GM12878 (cell line): ENCODE data around the gene SRPK2. TPM values are rescaled to one million over a fixed set of nuclear protein-coding genes. Genes with fewer than 3 reads are reported as not detected.

Experiments
- ATAC-seq: fragments of 200-7000 bp; cut with Tn5 transposase; 3 replicates; pipeline ENCODE4 v1.9.1; 2020; ENCODE audit warnings: mild to moderate bottlenecking, moderate library complexity
- BruUV-seq: library from RNA; stranded (reverse); fragments of 400-500 nt; replicated peaks from 2 replicates; lab custom pipeline; 2021; lab: Mats Ljungman, UMichigan
- CTCF ChIA-PET: fragments of 300-600 bp; sonication (Branson Sonifier 250); formaldehyde crosslinking; extraction: SDS; loops from one replicate; lab custom pipeline; 2021; ENCODE audit warnings: inconsistent platforms; lab: Yijun Ruan, JAX
- POLR2A ChIA-PET: fragments of 350-600 bp; formaldehyde crosslinking; extraction: SDS; loops from one replicate; lab custom pipeline; 2021; ENCODE audit warnings: inconsistent platforms; lab: Charles Lee
- RAD21 ChIA-PET: fragments of 300-600 bp; sonication (Branson Sonifier 250); formaldehyde crosslinking; loops from one replicate; lab custom pipeline; 2023; ENCODE audit warnings: antibody characterized with exemption; ENCODE audit not compliant: unreplicated experiment; lab: Charles Lee
- SMC1A ChIA-PET: fragments of 300-600 bp; sonication (Branson Sonifier 250); formaldehyde crosslinking; loops from one replicate; lab custom pipeline; 2023; ENCODE audit not compliant: unreplicated experiment, uncharacterized antibody; lab: Charles Lee
- DNase-seq: peaks from one replicate; pipeline ENCODE4 v3.0.0-alpha.2; 2011; ENCODE audit warnings: low read depth, low spot score
- FAIRE-seq: peaks from 3 replicates; lab custom pipeline; 2011; peaks lifted over from hg19 to GRCh38; lab: Jason Lieb, UNC
- H2AFZ ChIP-seq: 2 replicates; pipeline ENCODE4 v1.6.0; 2011; ENCODE audit warnings: low read depth, low read length, control low read depth; ENCODE audit not compliant: control insufficient read depth
- H3K27ac ChIP-seq: 2 replicates; pipeline ENCODE4 v1.5.1; 2011; ENCODE audit warnings: control low read depth; ENCODE audit not compliant: control insufficient read depth, insufficient read depth
- H3K27me3 ChIP-seq, 2 experiments: replicated peaks in 1 of 2; 2 replicates each; pipeline versions ENCODE4 v1.6.0 to v1.6.1; 2011; ENCODE audit warnings: low read length in 1 of 2; ENCODE audit not compliant: control insufficient read depth in 2 of 2, insufficient read depth in 2 of 2
- H3K36me3 ChIP-seq, 2 experiments: 2 replicates each; pipeline ENCODE4 v1.5.1; 2011; ENCODE audit warnings: low read length in 1 of 2; ENCODE audit not compliant: control insufficient read depth in 2 of 2, insufficient read depth in 2 of 2
- H3K4me1 ChIP-seq: 2 replicates; pipeline ENCODE4 v1.6.1; 2011; ENCODE audit warnings: mild to moderate bottlenecking, low read length, moderate library complexity, mixed read lengths; ENCODE audit not compliant: control insufficient read depth, insufficient read depth
- H3K4me2 ChIP-seq: 2 replicates; pipeline ENCODE4 v1.6.0; 2011; ENCODE audit warnings: control low read depth; ENCODE audit not compliant: control insufficient read depth, insufficient read depth
- H3K4me3 ChIP-seq: fragments of 200-600 bp; sonication (generic); 2 replicates; pipeline ENCODE4 v1.5.1; 2016
- H3K79me2 ChIP-seq: 2 replicates; pipeline ENCODE4 v1.6.0; 2011; ENCODE audit warnings: low read length; ENCODE audit not compliant: control insufficient read depth, insufficient read depth
- H3K9ac ChIP-seq: 2 replicates; pipeline ENCODE4 v1.8.0; 2011; ENCODE audit warnings: low read length, control low read depth, mixed read lengths; ENCODE audit not compliant: control insufficient read depth, insufficient read depth
- H3K9me3 ChIP-seq: replicated peaks from 3 replicates; pipeline ENCODE4 v1.5.1; 2011; ENCODE audit warnings: mild to moderate bottlenecking, low read length; ENCODE audit not compliant: control insufficient read depth, insufficient read depth
- H4K20me1 ChIP-seq: 2 replicates; pipeline ENCODE4 v1.6.0; 2011; ENCODE audit not compliant: control insufficient read depth, insufficient read depth
- CEBPB ChIP-seq, 2 experiments: fragments of 150-350 bp in 1 of 2; IDR thresholded peaks; 2 replicates each; pipeline ENCODE4 v1.6.1; 2012 to 2014; ENCODE audit warnings: low read depth in 2 of 2, low read length in 2 of 2, borderline replicate concordance in 1 of 2, inconsistent platforms in 1 of 2
- CTCF ChIP-seq, 3 experiments: IDR thresholded peaks in 2 of 3; conservative IDR thresholded peaks in 1 of 3; 2 replicates each; pipeline ENCODE4 v1.5.1; 2011; ENCODE audit warnings: low read depth in 3 of 3, low read length in 3 of 3, mild to moderate bottlenecking in 3 of 3, control low read depth in 2 of 3, moderate library complexity in 2 of 3, inconsistent platforms in 1 of 3, mixed read lengths in 1 of 3; ENCODE audit not compliant: control insufficient read depth in 2 of 3, insufficient read depth in 1 of 3; ENCODE audit errors: extremely low read depth in 1 of 3
- NR2F1 ChIP-seq: fragments of 450-650 bp; conservative IDR thresholded peaks from 2 replicates; pipeline ENCODE4 v1.6.1; 2017; ENCODE audit warnings: mild to moderate bottlenecking
- RBBP5 ChIP-seq: fragments of 200-600 bp; sonication (generic); conservative IDR thresholded peaks from 2 replicates; pipeline ENCODE4 v1.6.1; 2016
- RUNX3 ChIP-seq: IDR thresholded peaks from 2 replicates; pipeline ENCODE4 v1.6.1; 2012; ENCODE audit warnings: low read length, inconsistent platforms
- SMAD5 ChIP-seq: IDR thresholded peaks from 2 replicates; pipeline ENCODE4 v1.6.1; 2016; ENCODE audit warnings: antibody characterized with exemption, low read depth
- USF1 ChIP-seq: IDR thresholded peaks from 2 replicates; pipeline ENCODE4 v1.6.1; 2011; ENCODE audit warnings: borderline replicate concordance, low read depth, mild to moderate bottlenecking, moderate library complexity, mixed read lengths, low read length; ENCODE audit not compliant: insufficient read depth; ENCODE audit errors: extremely low read length
- USF2 ChIP-seq: IDR thresholded peaks from 2 replicates; pipeline ENCODE4 v1.6.1; 2011; ENCODE audit warnings: low read depth, low read length, improper control_type of control experiment, borderline replicate concordance
- WRNIP1 ChIP-seq: IDR thresholded peaks from 2 replicates; pipeline ENCODE4 v1.6.1; 2011; ENCODE audit warnings: low read depth, low read length, improper control_type of control experiment, borderline replicate concordance
- ZNF274 ChIP-seq: IDR thresholded peaks from one replicate; pipeline ENCODE4 v1.8.0; 2011; ENCODE audit not compliant: insufficient read length, insufficient read depth
- WGBS: methylation state at CpG from one replicate; pipeline ENCODE4 v1.1.6; 2016; ENCODE audit warnings: low lambda C conversion rate; ENCODE audit not compliant: insufficient replicate concordance, insufficient coverage; ENCODE audit errors: missing lambda C conversion rate; 5-methylcytosine and 5-hydroxymethylcytosine counted together
- in situ Hi-C: fragments of 300-500 bp; cut with MboI; formaldehyde crosslinking; loops from 9 replicates; pipeline ENCODE4 v1.14.3; 2018; ENCODE audit warnings: mixed read lengths
- intact Hi-C: fragments of 100-400 bp; cut with micrococcal nuclease; formaldehyde crosslinking; loops from one replicate; pipeline ENCODE4 v1.14.2; 2022; ENCODE audit not compliant: unreplicated experiment
- polyA plus RNA-seq, 11 experiments: library from polyadenylated mRNA; depleted of rRNA in 4 of 11; unstranded in 6 of 11; stranded (reverse) in 5 of 11; fragments of >200 nt; fragmentation: Nextera tagmentation in 4 of 11; fragmentation: Illumina TruSeq in 1 of 11; extraction: Ambion mirVana in 4 of 11; extraction: Trizol in 1 of 11; gene quantifications; 1 replicate in 1 of 11; 2 replicates in 10 of 11; pipeline versions ENCODE4 v1.2.1 to v1.2.3, GENCODE V29; 2011 to 2016; ENCODE audit warnings: inconsistent platforms in 2 of 11, missing spikeins in 2 of 11, low read depth in 1 of 11
- total RNA-seq, 4 experiments: library from RNA; depleted of rRNA in 3 of 4; stranded (reverse); fragments of >200 nt in 3 of 4; fragmentation: Illumina TruSeq in 1 of 4; extraction: Trizol in 1 of 4; gene quantifications; 2 replicates each; pipeline versions ENCODE4 v1.2.1 to v1.2.3, GENCODE V29; 2013 to 2021

SRPK2 gene
- total and polyA plus RNA-seq, 10 of the 15 experiments (the other 5 are each of a cell fraction or from before 2014, with no cell fraction given): 13.2 to 32.8 (median 24.5) TPM

GRCh38 chr7:105079348-105079747, 309.4 kb downstream of the SRPK2 start:
- over 99% methylated on average over 6 of the region's 6 CpGs for WGBS

GRCh38 chr7:105073143-105073542, 315.6 kb downstream of the SRPK2 start:
- FAIRE-seq: no peak
- H4K20me1 ChIP-seq: no peaks in the 10 kb centered on the region
- intact Hi-C loops (no loop called here), in situ Hi-C loops (no loop called here)
- RAD21 ChIA-PET: no interaction called here
- SMC1A ChIA-PET: interaction anchor here (2.8 kb wide), 1 partner anchor 91 kb away, joined by 14 read pairs; no protein-coding TSS in a partner anchor
- no peak for ATAC-seq
- no peak overlapping the region for H3K4me2 ChIP-seq
- POLR2A ChIA-PET: interaction anchor here (0.6 to 0.7 kb wide), 2 partner anchors 41 to 114 kb away, joined by 3 read pairs; no protein-coding TSS in a partner anchor
- H3K4me1 ChIP-seq: no peaks in the 10 kb centered on the region
- peaks cover 4 to 42% of the 10 kb centered on the region in 2 experiments for H3K36me3 ChIP-seq
- H3K27ac ChIP-seq: no peak overlapping the region
- WGBS: 100% methylated on average over 1 of the region's 1 CpG
- no TSS peak for BruUV-seq
- no peak overlapping the region for H3K4me3 ChIP-seq
- H3K9me3 ChIP-seq: no peaks in the 10 kb centered on the region
- no peak overlapping the region for H3K9ac ChIP-seq
- no peak overlapping the region for H2AFZ ChIP-seq
- DNase-seq: no peak
- CTCF ChIA-PET: interaction anchor here (1.0 to 1.4 kb wide), 2 partner anchors 15 to 92 kb away, joined by 4 read pairs; no protein-coding TSS in a partner anchor
- no peaks in the 10 kb centered on the region for H3K27me3 ChIP-seq
- no peaks in the 10 kb centered on the region; the same call in 1 of the 2 replicates for H3K79me2 ChIP-seq
- TF ChIP-seq WRNIP1 (no peak), NR2F1 (no peak), USF2 (no peak), CTCF (IDR thresholded peaks at IDR 0.05 in 2 of 3, conservative IDR thresholded peaks at IDR 0.05 in 1 of 3; ENCODE audit: control insufficient read depth in 2 of 3, extremely low read depth in 1 of 3, insufficient read depth in 1 of 3, low read depth in 3 of 3, low read length in 3 of 3) (no peak), ZNF274 (no peak), CEBPB (IDR thresholded peaks at IDR 0.05; ENCODE audit: borderline replicate concordance in 1 of 2, low read depth in 2 of 2, low read length in 2 of 2) (no peak), RUNX3 (no peak)

More at GRCh38 chr7:105079348-105079747, 309.4 kb downstream of the SRPK2 start:
- Histone ChIP-seq H3K4me3 (no peak overlapping the region), H3K9me3 (no peaks in the 10 kb centered on the region), H3K4me2 (no peak overlapping the region), H3K27ac (no peak overlapping the region), H3K27me3 (no peaks in the 10 kb centered on the region), H2AFZ (no peak overlapping the region), H3K4me1 (no peaks in the 10 kb centered on the region), H3K36me3 (peaks cover 0 to 48% of the 10 kb centered on the region in 2 experiments; a peak in 3 of 4 replicates), H3K79me2 (no peaks in the 10 kb centered on the region), H3K9ac (no peak overlapping the region), H4K20me1 (no peaks in the 10 kb centered on the region)
- BruUV-seq: no TSS peak
- POLR2A ChIA-PET: interaction anchor here (0.7 kb wide), 1 partner anchor 406 kb away, joined by 4 read pairs; no protein-coding TSS in a partner anchor
- SMC1A ChIA-PET: interaction anchor here (0.6 to 2.2 kb wide), 9 partner anchors 9 to 100 kb away, joined by 3 to 9 read pairs (median 4); no protein-coding TSS in a partner anchor
- FAIRE-seq (no peak), DNase-seq (no peak), ATAC-seq (no peak)
- in situ Hi-C loops: loop anchor here (25.0 kb wide), 1 partner anchor 1742 kb away; the partner anchor contains the start of genes DNAJC2 and PSMC2
- RAD21 ChIA-PET: interaction anchor here (0.6 kb wide), 1 partner anchor 247 kb away, joined by 3 read pairs; no protein-coding TSS in a partner anchor
- no peak for TF ChIP-seq SMAD5
- no peak for TF ChIP-seq RBBP5
- TF ChIP-seq USF1: no peak
- intact Hi-C loops: no loop called here
- CTCF ChIA-PET: interaction anchor here (0.9 to 1.4 kb wide), 2 partner anchors 9 to 99 kb away, joined by 6 read pairs; no protein-coding TSS in a partner anchor
